OCI-LY1 (cell line): ENCODE measurements around the gene ADAMTS4.
A peak's percentile ranks its signal among the peaks of the same experiment; 100 is the strongest.

ENCODE experiments used
- CTCF ChIP-seq: fragments of 200-600 bp; sonication (generic), shearing (Covaris generic); IDR thresholded peaks from 2 replicates; pipeline ENCODE4 v1.5.1; 2017; ENCODE audit warnings: mild to moderate bottlenecking, antibody characterized with exemption, low read length, moderate library complexity, mixed read lengths
- EZH2 ChIP-seq: fragments of 200-600 bp; sonication (generic), shearing (Covaris generic); IDR thresholded peaks from 2 replicates; pipeline ENCODE4 v1.8.0; 2017; ENCODE audit warnings: borderline replicate concordance, mixed run types, mild to moderate bottlenecking, antibody characterized with exemption, low read length, moderate library complexity, mixed read lengths

- TF ChIP-seq CTCF = peak; percentile 28; the same call in 1 of the 2 replicates
- no peak for TF ChIP-seq EZH2
These were observed 27.7 kb downstream of the ADAMTS4 start for GRCh38 chr1:161171191-161171590.
